DLD1 (cell line): ENCODE data around the gene GRID1.

Source experiments
- in situ Hi-C: cut with HindIII; loops from 2 replicates; pipeline ENCODE4 v1.10.0; 2017; ENCODE audit warnings: low sequenced_read_pairs

The GRID1 gene

DNA sequence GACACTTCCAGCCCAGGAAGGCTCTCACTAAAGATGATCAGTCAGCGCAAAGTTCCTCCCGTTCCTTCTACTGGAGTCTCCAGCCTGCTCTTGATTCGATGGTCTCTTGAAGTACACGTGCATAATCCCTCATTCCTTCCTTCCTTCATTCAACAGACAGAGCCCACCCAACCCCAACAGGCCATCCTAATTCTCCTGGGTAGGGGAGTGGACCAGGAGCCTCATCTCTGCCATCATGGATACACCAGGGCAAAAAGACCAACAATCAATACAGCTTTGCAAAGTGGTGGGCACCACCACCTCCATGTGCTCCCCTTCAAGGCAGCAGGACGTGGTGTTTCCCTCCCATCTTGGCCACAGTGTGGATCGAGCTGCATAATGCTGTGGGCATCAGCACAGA lies 446.3 kb downstream of the GRID1 start:
- in situ Hi-C loops, result no loop called here

- in situ Hi-C loops, result no loop called here
These were observed 447.0 kb downstream of the GRID1 start for GRCh38 chr10:85919491-85920021.

- in situ Hi-C loops, result no loop called here
These were observed 448.2 kb downstream of the GRID1 start for GRCh38 chr10:85918371-85918770.

DNA sequence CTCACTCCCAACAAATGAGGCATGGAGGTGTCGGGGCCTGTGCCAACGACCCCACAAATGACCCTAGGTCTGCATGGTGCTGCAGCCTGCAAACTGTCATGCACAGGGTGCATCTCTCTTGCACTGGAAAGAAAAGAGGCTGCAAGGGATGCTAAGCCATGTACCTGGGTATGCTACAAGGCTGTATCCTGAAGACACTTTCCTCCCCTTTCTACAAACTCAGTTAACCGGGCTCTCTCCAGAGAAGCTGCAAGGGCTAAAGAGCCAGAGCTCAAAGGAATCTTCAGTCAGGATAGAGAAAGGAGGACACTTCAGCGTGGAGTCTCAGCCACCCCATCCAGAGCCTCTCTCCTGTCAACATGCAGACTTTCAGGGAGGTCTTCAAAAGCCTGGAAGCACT lies 449.0 kb downstream of the GRID1 start:
- in situ Hi-C loops, result no loop called here

GRCh38 chr10:85916994-85917573 lies 449.5 kb downstream of the GRID1 start:
- in situ Hi-C loops, result no loop called here

- in situ Hi-C loops, result no loop called here
These were observed 450.3 kb downstream of the GRID1 start for GRCh38 chr10:85916286-85916685.

GRCh38 chr10:85915245-85915846 lies 451.2 kb downstream of the GRID1 start:
- in situ Hi-C loops, result no loop called here

DNA sequence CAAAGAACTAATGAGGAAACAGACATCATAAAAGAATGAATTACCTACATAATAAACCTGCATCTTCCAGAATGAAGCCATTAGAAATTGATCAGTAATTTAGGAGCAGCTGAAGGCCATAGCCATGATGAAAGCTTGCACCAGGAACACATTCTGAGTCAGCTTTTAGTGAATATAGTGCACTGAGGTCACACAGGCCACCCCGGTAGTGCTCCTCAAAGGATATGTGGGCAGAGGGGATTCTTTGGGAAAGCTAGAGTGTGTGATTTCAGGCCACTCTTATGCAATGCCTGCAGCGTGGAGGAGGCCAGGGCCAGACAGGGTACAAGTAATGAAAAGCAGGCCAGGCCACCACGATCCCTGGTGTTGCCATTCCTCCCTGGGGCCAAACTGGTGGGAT lies 451.9 kb downstream of the GRID1 start:
- in situ Hi-C loops, result no loop called here

DNA sequence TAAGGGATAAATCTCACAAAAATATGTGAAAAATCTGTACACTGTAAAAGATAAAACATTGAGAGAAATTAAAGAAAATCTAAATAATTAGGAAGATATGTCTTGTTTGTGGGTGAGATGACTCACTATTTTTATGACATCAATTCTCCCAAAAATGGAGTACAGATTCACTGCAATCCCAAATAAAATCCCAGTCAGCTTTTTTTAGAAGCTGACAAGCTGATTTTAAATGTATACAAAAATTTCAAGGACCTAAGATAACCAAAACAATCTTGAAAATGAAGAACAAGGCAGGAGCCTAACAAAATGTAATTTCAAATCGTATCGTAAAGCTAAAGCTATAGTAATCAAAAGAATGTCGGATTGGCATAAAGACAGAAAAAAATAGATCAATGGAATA lies 458.1 kb downstream of the GRID1 start:
- in situ Hi-C loops, result no loop called here

DNA sequence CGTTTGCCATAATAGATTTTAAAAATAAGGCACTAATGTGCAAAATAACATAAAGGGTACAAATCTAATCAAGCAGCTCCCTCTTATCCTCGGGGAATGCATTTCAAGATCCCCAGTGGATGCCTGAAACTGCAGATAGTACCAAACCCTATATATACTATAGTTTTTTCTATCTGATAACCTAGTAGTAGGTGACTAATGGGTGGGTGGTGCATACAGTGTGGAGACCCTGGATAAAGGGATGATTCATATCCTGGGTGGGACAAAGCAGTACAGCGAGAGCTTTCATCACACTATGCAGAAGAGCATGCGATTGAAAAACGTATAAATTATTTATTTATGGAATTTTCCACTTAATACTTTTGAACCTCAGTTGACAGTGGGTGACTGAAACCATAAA lies 464.5 kb downstream of the GRID1 start:
- in situ Hi-C loops, result no loop called here

GRCh38 chr10:85901599-85901998 lies 465.0 kb downstream of the GRID1 start:
- in situ Hi-C loops, result no loop called here

DNA sequence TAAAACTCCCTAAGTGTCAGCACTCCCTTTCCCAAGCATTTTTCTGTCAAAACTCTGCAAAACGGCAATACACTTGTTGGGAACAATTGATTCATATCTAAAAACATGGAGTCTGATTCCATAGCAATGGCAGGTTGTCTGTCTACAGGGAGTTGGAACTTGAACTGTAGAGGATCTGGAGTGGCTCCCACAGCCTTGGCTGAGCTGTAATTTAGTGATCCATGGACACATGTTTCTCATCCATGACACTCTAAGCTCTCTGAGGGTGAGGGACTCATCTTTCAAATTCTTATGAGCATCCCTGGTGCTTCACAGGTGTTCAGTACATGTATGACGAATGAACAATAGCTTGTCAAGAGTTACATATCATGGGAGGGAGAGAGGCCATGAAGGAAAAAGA lies 466.1 kb downstream of the GRID1 start:
- in situ Hi-C loops, result no loop called here

DNA sequence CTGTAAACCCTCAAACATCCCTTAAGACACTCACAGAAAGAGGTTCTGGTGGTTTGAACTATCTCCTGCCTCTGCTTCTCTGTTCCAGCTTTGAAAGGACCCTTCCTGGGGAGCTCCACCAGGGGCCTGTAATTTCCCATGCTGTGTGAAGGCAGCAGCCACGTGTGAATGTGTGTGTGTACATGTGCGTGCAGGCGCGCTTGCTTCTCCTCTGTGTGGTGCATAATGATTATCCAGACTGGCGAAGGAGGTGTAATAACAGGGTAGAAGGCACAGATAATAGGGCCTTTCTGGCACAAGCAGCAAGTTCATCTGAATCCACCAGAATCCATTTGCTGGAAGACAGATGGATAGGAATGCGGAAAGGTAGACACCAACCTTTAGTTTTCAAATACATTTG lies 466.5 kb downstream of the GRID1 start:
- in situ Hi-C loops, result no loop called here

DNA sequence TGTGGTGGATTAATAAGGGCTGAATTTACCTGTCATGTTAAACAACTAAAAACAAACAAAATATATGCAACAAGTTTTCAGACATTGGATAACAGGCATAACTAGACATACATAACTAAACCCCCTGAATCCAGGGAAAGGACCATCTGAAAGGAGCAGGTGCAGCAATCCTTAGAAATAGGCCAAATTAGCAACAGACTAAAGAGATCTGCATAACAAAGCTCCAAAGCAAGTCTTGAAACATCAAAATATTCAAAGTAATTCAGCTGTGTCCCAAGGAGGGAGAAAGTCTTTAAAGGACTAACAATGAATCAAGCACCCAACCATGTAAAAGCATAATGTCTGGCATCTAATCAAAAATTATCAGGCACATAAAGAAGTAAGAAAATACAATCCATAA lies 475.1 kb downstream of the GRID1 start:
- in situ Hi-C loops, result no loop called here

- in situ Hi-C loops, result no loop called here
These were observed 478.0 kb downstream of the GRID1 start for GRCh38 chr10:85888559-85888958.

DNA sequence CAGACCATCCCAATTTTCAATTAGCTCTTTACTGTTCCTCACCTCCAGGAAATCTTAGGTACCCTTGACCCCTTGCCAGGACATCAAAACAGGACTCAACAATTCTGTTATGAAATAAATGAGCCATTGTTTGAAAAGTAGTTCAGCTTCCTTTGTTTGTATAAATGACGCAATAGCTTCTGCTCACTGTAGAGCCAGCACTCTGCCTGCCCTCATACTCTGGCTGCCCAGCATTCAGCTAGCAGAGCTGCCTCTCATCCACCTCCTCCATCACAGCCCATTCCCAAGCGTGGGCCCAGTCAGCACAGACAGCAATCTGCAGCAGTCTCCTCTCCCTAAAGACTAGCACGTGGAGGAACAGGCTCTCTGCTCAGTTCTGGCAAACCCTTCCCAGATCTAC lies 478.6 kb downstream of the GRID1 start:
- in situ Hi-C loops, result no loop called here

DNA sequence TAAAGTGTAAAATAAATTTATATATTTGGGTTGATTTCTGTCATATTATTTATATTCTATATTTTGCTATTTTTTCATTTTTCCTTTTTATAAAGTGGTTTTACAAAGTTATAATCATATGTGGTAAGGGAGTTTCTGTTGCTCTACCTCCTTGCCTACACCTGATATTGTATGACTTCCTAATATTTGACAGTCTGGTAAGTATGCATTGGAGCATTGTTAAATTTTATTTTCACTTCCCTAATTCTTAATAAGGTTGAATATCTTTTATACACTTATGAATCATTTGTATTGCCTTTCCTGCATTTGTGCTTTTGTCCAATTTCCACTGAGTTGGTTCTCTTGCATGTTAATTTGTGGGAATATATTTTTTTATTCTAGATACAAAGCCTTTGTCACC lies 492.4 kb downstream of the GRID1 start:
- in situ Hi-C loops, result no loop called here

DNA sequence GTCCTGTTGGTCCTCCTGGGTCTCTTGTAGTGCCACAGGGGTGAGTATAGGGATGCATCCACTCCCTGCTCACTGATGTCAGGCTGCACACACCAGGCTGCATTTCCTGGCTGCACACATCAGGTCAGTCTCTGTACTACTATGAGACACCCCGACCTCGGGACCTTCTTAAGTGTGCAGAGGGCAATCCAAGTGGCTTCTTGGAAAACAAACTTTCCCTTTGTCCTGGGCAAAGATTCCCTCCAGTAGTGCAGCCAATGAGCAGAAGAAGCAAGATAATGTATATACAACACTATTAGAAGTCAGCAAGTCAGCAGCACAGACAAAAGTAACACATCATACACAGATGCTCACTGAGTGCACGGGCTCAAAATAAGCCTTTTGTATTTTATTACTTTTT lies 493.5 kb downstream of the GRID1 start:
- in situ Hi-C loops, result no loop called here

DNA sequence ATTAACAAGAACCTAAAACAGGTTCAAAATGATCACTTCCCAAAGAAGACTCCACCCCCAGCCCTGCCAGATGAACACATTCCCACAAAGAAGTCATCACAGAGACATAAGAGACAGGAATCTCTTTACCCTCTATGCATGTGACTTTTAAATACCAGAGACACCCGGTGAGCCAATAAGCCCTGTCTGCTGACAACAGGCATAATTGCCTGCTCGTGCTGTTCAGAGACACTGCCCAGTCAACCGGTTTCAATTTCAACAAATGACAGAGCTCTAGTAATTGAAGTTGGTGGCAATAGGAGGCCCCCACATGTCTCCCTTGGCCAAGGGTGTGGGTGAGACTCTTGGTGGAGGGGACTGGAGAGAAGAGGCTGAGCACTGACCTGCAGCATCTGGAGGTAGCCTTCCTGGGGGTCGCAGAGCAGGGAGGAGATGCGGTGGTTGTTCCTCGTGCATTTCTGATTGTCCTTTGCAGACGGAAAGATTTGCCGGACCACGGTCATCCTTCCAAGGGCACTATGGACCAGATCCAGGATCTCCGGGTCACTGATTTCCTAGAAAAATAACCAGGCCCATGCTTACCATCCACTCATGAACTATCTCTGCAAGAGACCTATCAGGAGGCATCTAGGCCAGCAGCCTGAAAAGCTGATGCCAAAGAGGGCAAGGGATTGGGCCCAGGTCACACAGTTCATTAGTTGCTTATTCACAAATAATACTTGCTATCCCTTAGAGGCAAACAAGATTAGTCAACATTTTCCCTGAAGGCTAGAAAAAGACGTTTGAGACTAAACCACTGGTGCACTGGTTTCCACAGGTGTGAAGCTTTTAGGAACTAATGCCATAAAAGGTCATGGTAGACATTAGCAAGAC lies 497.7 kb downstream of the GRID1 start:
- in situ Hi-C loops, result no loop called here

GRCh38 chr10:85864868-85865526 lies 501.6 kb downstream of the GRID1 start:
- in situ Hi-C loops, result no loop called here

DNA sequence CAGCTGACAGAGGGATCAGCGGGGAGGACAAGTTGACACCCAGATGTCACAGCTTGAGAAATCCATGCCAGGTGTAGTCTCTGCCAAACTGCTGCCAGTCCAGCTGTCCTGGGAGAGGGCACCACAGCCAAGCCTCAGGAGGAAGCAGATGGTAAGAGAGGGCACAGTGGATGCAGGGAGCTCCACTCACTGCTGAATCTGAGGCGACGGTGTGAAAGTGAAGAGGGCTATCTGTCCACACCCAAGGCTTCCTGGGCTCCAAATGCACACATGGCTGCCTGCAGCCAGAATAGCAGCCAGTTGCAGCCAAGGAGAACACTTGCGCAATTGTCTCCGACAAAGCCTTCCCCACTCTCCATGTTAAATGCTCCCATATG lies 502.4 kb downstream of the GRID1 start:
- in situ Hi-C loops, result no loop called here
